H9 (cell line): Measurements from ENCODE around the gene KCTD5. TPM values are rescaled to one million over a fixed set of nuclear protein-coding genes. Genes with fewer than 3 reads are reported as not detected.

ENCODE experiments used
- DNase-seq: peaks from one replicate; pipeline ENCODE4 v3.0.0-alpha.2; 2017
- H2AFZ ChIP-seq: one replicate; pipeline ENCODE4 v1.6.1; 2013; ENCODE audit warnings: mild to moderate bottlenecking, low read length, control low read depth, moderate library complexity
- H2AK5ac ChIP-seq: 2 replicates; pipeline ENCODE4 v1.6.1; 2013; ENCODE audit warnings: low read length, control low read depth, mixed read lengths; ENCODE audit not compliant: insufficient read length
- H2BK120ac ChIP-seq: one replicate; pipeline ENCODE4 v1.6.1; 2013; ENCODE audit warnings: low read depth, mild to moderate bottlenecking, low read length, control low read depth, inconsistent platforms; ENCODE audit not compliant: poor library complexity, severe bottlenecking
- H2BK12ac ChIP-seq: 2 replicates; pipeline ENCODE4 v1.6.1; 2013; ENCODE audit warnings: low read length, control low read depth, mixed read lengths, low read depth; ENCODE audit not compliant: insufficient read length
- H2BK15ac ChIP-seq: 2 replicates; pipeline ENCODE4 v1.6.1; 2013; ENCODE audit warnings: low read depth, low read length, control low read depth
- H2BK20ac ChIP-seq: one replicate; pipeline ENCODE4 v1.6.1; 2013; ENCODE audit warnings: low read depth, mild to moderate bottlenecking, low read length, control low read depth, inconsistent platforms; ENCODE audit not compliant: poor library complexity, severe bottlenecking
- H2BK5ac ChIP-seq: 2 replicates; pipeline ENCODE4 v1.6.1; 2013; ENCODE audit warnings: low read length, control low read depth, mixed read lengths; ENCODE audit not compliant: insufficient read length
- H3K14ac ChIP-seq: 2 replicates; pipeline ENCODE4 v1.6.1; 2013; ENCODE audit warnings: low read length, control low read depth; ENCODE audit not compliant: insufficient read depth
- H3K18ac ChIP-seq: 2 replicates; pipeline ENCODE4 v1.6.1; 2013; ENCODE audit warnings: low read depth, mild to moderate bottlenecking, mixed read lengths, low read length, control low read depth; ENCODE audit not compliant: insufficient read length
- H3K23ac ChIP-seq: 2 replicates; pipeline ENCODE4 v1.6.1; 2013; ENCODE audit warnings: low read length, control low read depth, mixed read lengths, low read depth; ENCODE audit not compliant: insufficient read length
- H3K23me2 ChIP-seq: 2 replicates; pipeline ENCODE4 v1.6.1; 2013; ENCODE audit warnings: low read depth, mild to moderate bottlenecking, mixed read lengths, low read length, control low read depth; ENCODE audit not compliant: insufficient read length, poor library complexity, severe bottlenecking
- H3K27ac ChIP-seq: 2 replicates; pipeline ENCODE4 v1.5.1; 2013; ENCODE audit warnings: low read length, control low read depth, mixed read lengths, low read depth; ENCODE audit not compliant: insufficient read length
- H3K27me3 ChIP-seq: 2 replicates; pipeline ENCODE4 v1.6.1; 2013; ENCODE audit warnings: low read length, control low read depth, inconsistent platforms; ENCODE audit not compliant: insufficient read depth
- H3K4ac ChIP-seq: 2 replicates; pipeline ENCODE4 v1.6.1; 2013; ENCODE audit warnings: low read depth, mild to moderate bottlenecking, control low read depth, inconsistent platforms, low read length, moderate library complexity
- H3K4me1 ChIP-seq: 2 replicates; pipeline ENCODE4 v1.6.1; 2013; ENCODE audit warnings: low read length, control low read depth, inconsistent platforms; ENCODE audit not compliant: insufficient read depth
- H3K4me2 ChIP-seq: 2 replicates; pipeline ENCODE4 v1.6.1; 2013; ENCODE audit warnings: low read length, control low read depth, mixed read lengths; ENCODE audit not compliant: insufficient read length, insufficient read depth
- H3K56ac ChIP-seq: 2 replicates; pipeline ENCODE4 v1.6.1; 2013; ENCODE audit warnings: low read depth, mild to moderate bottlenecking, mixed read lengths, low read length, control low read depth; ENCODE audit not compliant: insufficient read length
- H3K79me1 ChIP-seq: 2 replicates; pipeline ENCODE4 v1.6.1; 2013; ENCODE audit warnings: low read depth, mild to moderate bottlenecking, moderate library complexity, low read length, control low read depth, inconsistent platforms; ENCODE audit not compliant: insufficient read depth, poor library complexity, severe bottlenecking
- H3K79me2 ChIP-seq: 2 replicates; pipeline ENCODE4 v1.6.1; 2013; ENCODE audit warnings: low read length, control low read depth, inconsistent platforms; ENCODE audit not compliant: insufficient read depth
- H3K9ac ChIP-seq: 2 replicates; pipeline ENCODE4 v1.6.1; 2013; ENCODE audit warnings: low read length, control low read depth, mixed read lengths; ENCODE audit not compliant: insufficient read length; ENCODE audit errors: extremely low read depth
- H3K9me3 ChIP-seq: one replicate; pipeline ENCODE4 v1.6.1; 2013; ENCODE audit warnings: low read depth, low read length, inconsistent platforms; ENCODE audit not compliant: control insufficient read depth
- H3T11ph ChIP-seq: one replicate; pipeline ENCODE4 v1.6.1; 2013; ENCODE audit warnings: mild to moderate bottlenecking, low read length, control low read depth, inconsistent platforms
- H4K20me1 ChIP-seq: one replicate; pipeline ENCODE4 v1.6.1; 2013; ENCODE audit not compliant: control insufficient read depth, insufficient read length, insufficient read depth
- H4K5ac ChIP-seq: 2 replicates; pipeline ENCODE4 v1.6.1; 2013; ENCODE audit warnings: low read depth, mild to moderate bottlenecking, mixed read lengths, low read length, control low read depth; ENCODE audit not compliant: insufficient read length
- H4K8ac ChIP-seq: replicated peaks from 2 replicates; pipeline ENCODE4 v1.6.1; 2013; ENCODE audit warnings: low read length, control low read depth, mixed read lengths, low read depth; ENCODE audit not compliant: insufficient read length
- H4K91ac ChIP-seq: 2 replicates; pipeline ENCODE4 v1.6.1; 2013; ENCODE audit warnings: low read depth, mild to moderate bottlenecking, moderate library complexity, mixed read lengths, low read length, control low read depth; ENCODE audit not compliant: insufficient read length
- H3K27ac Mint-ChIP-seq, 3 experiments: 2 replicates in 2 of 3; 3 replicates in 1 of 3; pipeline ENCODE4 v1.8.0; 2020 to 2021; ENCODE audit warnings: mixed read lengths in 3 of 3, mild to moderate bottlenecking in 1 of 3, moderate library complexity in 1 of 3
- H3K27me3 Mint-ChIP-seq: 2 replicates; pipeline ENCODE4 v1.8.0; 2021; ENCODE audit warnings: low read depth, mild to moderate bottlenecking, moderate library complexity, mixed read lengths
- H3K36me3 Mint-ChIP-seq, 3 experiments: 2 replicates in 2 of 3; 3 replicates in 1 of 3; pipeline ENCODE4 v1.8.0; 2020 to 2021; ENCODE audit warnings: low read depth in 3 of 3, mixed read lengths in 3 of 3; ENCODE audit not compliant: insufficient read depth in 1 of 3
- H3K4me1 Mint-ChIP-seq, 2 experiments: 2 replicates each; pipeline ENCODE4 v1.8.0; 2020; ENCODE audit warnings: mixed read lengths in 2 of 2
- H3K4me3 Mint-ChIP-seq, 2 experiments: 2 replicates in 1 of 2; 3 replicates in 1 of 2; pipeline ENCODE4 v1.8.0; 2020 to 2021; ENCODE audit warnings: mild to moderate bottlenecking in 2 of 2, mixed read lengths in 2 of 2, moderate library complexity in 1 of 2
- H3K9me3 Mint-ChIP-seq, 2 experiments: 2 replicates in 1 of 2; 3 replicates in 1 of 2; pipeline ENCODE4 v1.8.0; 2020; ENCODE audit warnings: mild to moderate bottlenecking in 2 of 2, mixed read lengths in 2 of 2, moderate library complexity in 1 of 2
- WGBS: extraction: QIAGEN DNeasy Blood & Tissue Kit; methylation state at CpG from one replicate; pipeline ENCODE4 v1.1.7; 2013; ENCODE audit warnings: missing lambda C conversion rate, low lambda C conversion rate, mixed read lengths; ENCODE audit not compliant: insufficient read length; ENCODE audit errors: extremely low coverage; 5-methylcytosine and 5-hydroxymethylcytosine counted together
- total RNA-seq: library from RNA; stranded (reverse); gene quantifications from 2 replicates; pipeline ENCODE4 v1.2.1, GENCODE V29; 2021
- TF ChIP-seq, protein P1 (sequence below): fragments of 200-600 bp; sonication (generic); conservative IDR thresholded peaks from 3 replicates; pipeline ENCODE4 v1.8.0; 2021; ENCODE audit warnings: antibody characterized with exemption, mild to moderate bottlenecking

The KCTD5 gene
- total RNA-seq, 1 experiment from 2014 or later = 39.9 TPM

DNA sequence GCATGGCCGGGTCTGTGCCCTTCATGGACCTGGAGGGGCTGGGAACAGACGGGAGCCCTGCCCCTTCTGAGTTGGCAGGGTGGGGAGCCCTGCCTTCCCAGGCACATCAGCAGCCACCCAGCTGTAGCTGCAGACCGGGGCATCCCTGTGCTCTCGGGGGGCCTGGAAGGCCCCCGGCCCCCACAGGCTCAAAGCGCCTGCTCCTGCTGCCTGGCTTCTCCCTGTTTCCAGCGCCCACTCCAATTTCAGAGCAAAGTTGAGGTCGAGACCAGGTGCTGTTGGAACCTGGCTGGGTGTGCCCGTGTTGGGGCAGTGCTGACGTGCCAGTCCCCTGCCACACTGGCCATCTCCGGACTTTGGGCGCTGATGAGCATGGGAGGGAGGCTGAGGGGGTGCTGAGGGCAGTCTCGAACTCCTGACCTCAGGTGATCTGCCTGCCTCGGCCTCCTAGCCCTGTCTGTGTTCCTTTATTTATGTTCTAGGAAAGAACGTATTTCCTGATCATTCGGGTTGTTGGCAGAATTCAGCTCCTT lies 42.6 kb downstream of the KCTD5 start:
- H3K23ac ChIP-seq = no peak overlapping the region
- H3K27me3 Mint-ChIP-seq = peaks cover 2% of the 10 kb centered on the region; the same call in 1 of the 2 replicates
- no peak for DNase-seq
- H4K91ac ChIP-seq = no peak overlapping the region
- no peak overlapping the region for H3K4ac ChIP-seq
- H3K27me3 ChIP-seq = no peaks in the 10 kb centered on the region
- H3K14ac ChIP-seq = no peak overlapping the region
- H3K9ac ChIP-seq = no peak overlapping the region
- H2BK120ac ChIP-seq = no peak overlapping the region
- no peak overlapping the region for H3K4me3 Mint-ChIP-seq
- H3K4me1 ChIP-seq = no peaks in the 10 kb centered on the region
- no peaks in the 10 kb centered on the region for H3K36me3 Mint-ChIP-seq
- no peak overlapping the region for H3T11ph ChIP-seq
- no peak overlapping the region for H2BK15ac ChIP-seq
- no peaks in the 10 kb centered on the region for H3K9me3 ChIP-seq
- no peak overlapping the region for H2BK12ac ChIP-seq
- H2AFZ ChIP-seq = no peak overlapping the region
- H4K5ac ChIP-seq = no peak overlapping the region
- H2BK5ac ChIP-seq = no peak overlapping the region
- no peak overlapping the region for H3K27ac ChIP-seq
- no peaks in the 10 kb centered on the region for H3K79me2 ChIP-seq
- H4K8ac ChIP-seq = no peak overlapping the region
- TF ChIP-seq, protein P1, sequence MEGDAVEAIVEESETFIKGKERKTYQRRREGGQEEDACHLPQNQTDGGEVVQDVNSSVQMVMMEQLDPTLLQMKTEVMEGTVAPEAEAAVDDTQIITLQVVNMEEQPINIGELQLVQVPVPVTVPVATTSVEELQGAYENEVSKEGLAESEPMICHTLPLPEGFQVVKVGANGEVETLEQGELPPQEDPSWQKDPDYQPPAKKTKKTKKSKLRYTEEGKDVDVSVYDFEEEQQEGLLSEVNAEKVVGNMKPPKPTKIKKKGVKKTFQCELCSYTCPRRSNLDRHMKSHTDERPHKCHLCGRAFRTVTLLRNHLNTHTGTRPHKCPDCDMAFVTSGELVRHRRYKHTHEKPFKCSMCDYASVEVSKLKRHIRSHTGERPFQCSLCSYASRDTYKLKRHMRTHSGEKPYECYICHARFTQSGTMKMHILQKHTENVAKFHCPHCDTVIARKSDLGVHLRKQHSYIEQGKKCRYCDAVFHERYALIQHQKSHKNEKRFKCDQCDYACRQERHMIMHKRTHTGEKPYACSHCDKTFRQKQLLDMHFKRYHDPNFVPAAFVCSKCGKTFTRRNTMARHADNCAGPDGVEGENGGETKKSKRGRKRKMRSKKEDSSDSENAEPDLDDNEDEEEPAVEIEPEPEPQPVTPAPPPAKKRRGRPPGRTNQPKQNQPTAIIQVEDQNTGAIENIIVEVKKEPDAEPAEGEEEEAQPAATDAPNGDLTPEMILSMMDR = no peak
- H2BK20ac ChIP-seq = no peak overlapping the region
- no peaks in the 10 kb centered on the region for H3K9me3 Mint-ChIP-seq
- H3K23me2 ChIP-seq = no peaks in the 10 kb centered on the region
- H3K56ac ChIP-seq = no peak overlapping the region
- H3K4me1 Mint-ChIP-seq = peaks cover 0 to 4% of the 10 kb centered on the region in 2 experiments; a peak in 1 of 4 replicates
- no peaks in the 10 kb centered on the region for H4K20me1 ChIP-seq
- H3K18ac ChIP-seq = no peak overlapping the region
- no CpG with 5 or more reads among the region's 16 CpGs for WGBS
- no peak overlapping the region for H2AK5ac ChIP-seq
- H3K27ac Mint-ChIP-seq = no peak overlapping the region; a peak in 1 of 7 replicates
- no peak overlapping the region for H3K4me2 ChIP-seq
- H3K79me1 ChIP-seq = no peaks in the 10 kb centered on the region
